Dendritic cell treated with granulocyte-macrophage colony-stimulating factor and Interleukin-4, amounts not matched to agents 40 ng/mL and 50 ng/mL, for 4 days (primary cell): ENCODE measurements around the gene PPP2R5B.

Source experiments
- H3K27ac Mint-ChIP-seq: one replicate; pipeline ENCODE4 v1.8.0; 2022; ENCODE audit warnings: mild to moderate bottlenecking, mixed read lengths
- H3K27me3 Mint-ChIP-seq: one replicate; pipeline ENCODE4 v1.8.0; 2022; ENCODE audit warnings: mild to moderate bottlenecking, mixed read lengths
- H3K36me3 Mint-ChIP-seq: one replicate; pipeline ENCODE4 v1.8.0; 2022; ENCODE audit warnings: low read depth, mixed read lengths
- H3K4me1 Mint-ChIP-seq: one replicate; pipeline ENCODE4 v1.8.0; 2022; ENCODE audit warnings: low read depth, mixed read lengths
- H3K4me3 Mint-ChIP-seq: one replicate; pipeline ENCODE4 v1.8.0; 2022; ENCODE audit warnings: mild to moderate bottlenecking, moderate library complexity, mixed read lengths
- H3K9me3 Mint-ChIP-seq: one replicate; pipeline ENCODE4 v1.8.0; 2022; ENCODE audit warnings: mixed read lengths
- intact Hi-C: fragments of 100-400 bp; cut with micrococcal nuclease; formaldehyde crosslinking; loops from one replicate; pipeline ENCODE4 v1.15.0; 2022

Gene PPP2R5B

DNA sequence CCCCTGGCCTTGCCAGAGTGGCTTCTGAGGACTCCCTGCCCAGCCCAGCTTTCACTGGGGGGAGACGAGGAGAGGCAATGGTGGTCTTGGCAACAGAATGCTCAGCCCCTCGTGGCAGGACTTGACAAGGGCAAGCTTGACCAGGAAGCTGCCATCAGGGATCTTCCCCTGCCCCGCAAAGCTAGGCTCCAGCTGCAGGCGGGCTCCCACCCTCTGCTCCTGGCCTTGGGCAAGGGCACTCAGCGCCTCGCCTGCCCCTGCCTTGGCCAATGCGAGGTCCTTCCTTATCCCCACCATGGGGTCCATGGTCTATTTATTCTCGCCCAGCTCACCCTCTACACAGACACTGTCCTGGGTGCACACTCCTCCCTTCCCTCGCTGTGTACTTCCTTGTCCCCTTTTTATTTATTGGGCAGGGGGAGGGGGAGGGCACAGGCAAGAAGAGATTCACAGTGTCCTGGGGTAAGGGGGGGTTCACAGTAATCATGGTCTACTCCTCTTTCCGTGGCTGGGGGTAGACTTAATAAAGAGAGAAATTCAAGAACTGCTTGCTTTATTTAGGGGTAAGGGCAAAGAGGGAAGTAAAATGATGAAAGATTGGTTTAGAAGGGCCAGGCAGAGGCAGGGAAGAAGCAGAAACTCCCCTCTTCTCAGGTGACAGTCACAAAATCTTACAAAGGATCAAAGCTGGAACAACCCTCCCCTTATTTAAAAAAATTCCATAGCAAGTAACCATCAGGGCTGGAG lies 9.6 kb downstream of the PPP2R5B start:
- Mint-ChIP-seq H3K9me3 (no peaks in the 10 kb centered on the region), H3K4me1 (no peaks in the 10 kb centered on the region), H3K27me3 (peaks cover 5% of the 10 kb centered on the region), H3K4me3 (no peak overlapping the region), H3K27ac (no peak overlapping the region), H3K36me3 (peaks cover 61% of the 10 kb centered on the region)
- intact Hi-C loops, result no loop called here

DNA sequence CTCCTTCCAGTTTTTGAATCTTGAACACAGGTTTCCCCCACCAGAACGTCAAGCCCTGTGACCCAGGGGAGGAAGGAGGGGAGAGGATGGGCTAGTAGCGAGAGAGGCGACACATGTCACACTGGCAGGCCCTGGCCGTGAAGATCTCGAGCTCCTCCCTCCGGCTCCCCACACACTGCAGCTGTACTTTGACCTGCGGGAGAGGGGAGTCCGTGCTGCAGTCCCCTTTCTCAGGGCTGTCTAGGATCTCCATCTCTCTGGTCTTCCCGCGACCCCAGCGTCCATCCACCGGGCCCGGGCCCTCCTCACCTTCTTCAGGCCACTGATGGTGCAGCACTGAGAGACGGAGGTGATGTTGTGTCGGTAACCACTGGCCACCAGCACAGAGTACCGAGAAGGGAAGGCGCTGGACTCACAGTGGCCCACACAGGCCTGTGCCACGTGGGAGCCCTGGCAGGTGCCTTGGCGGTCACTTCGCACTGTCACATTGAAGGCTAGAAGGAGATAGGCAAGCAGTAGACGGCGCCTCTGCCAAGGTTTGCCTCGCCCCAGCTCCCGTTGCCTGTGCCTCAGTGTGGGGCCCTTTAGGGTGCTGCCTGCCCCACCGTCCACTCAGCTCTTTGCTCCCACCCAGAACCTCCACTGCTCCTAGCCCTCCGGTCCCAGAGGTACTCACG lies 10.3 kb downstream of the PPP2R5B start:
- Mint-ChIP-seq H3K27ac (no peak overlapping the region), H3K36me3 (peaks cover 54% of the 10 kb centered on the region)

DNA sequence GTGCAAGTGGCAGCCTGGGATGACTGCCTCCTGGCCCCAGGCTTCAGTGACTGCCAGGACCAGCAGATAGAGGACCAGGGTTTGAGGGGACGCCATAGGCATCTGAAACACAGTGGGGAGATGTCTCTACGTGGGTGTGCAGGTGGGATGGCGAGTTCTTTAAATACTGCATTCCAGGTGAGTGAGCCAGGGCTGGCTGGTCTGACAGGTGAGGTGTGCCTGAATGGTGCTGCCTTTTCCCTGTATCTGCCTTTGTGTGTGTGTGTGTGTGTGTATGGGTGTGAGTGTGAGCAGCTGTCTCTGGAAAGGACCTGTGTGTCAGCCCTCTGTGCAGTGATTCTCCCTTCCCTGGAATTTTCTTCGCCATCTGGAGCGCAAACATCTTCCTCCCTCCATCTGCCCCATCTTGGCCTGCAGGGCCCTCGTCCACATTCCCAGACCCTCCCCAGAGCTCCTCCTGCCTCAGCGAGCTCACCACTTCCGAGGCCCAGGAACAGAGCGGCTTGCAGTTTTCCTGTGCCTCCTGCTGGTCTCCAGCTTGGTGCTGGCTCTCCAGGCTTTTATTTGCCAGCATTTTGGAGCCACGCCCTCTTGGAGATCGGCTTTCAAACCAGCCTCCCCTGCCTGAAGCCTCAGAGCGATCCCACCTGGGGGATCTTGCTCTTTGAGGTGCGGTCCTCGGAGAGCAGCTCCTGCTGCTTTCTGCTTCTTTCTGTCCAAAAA lies 11.0 kb downstream of the PPP2R5B start, which contains the start of gene GPHA2:
Gene GPHA2, minus strand, starts transcription at position 535 of the 723 bp plus-strand sequence. Its CDS starts 433 bp downstream, at position 102.
- Mint-ChIP-seq H3K27me3 (peaks cover 5% of the 10 kb centered on the region), H3K4me3 (no peak within 1 kb of the TSS), H3K36me3 (peaks cover 47% of the 10 kb centered on the region), H3K9me3 (no peaks in the 10 kb centered on the region), H3K4me1 (no peaks in the 10 kb centered on the region), H3K27ac (no peak within 1 kb of the TSS)
- intact Hi-C loops, result no loop called here

More for the DNA sequence above, 10.3 kb downstream of the PPP2R5B start:
- Mint-ChIP-seq H3K4me1 (no peaks in the 10 kb centered on the region), H3K27me3 (peaks cover 5% of the 10 kb centered on the region), H3K4me3 (no peak overlapping the region), H3K9me3 (no peaks in the 10 kb centered on the region)
- intact Hi-C loops, result no loop called here

DNA sequence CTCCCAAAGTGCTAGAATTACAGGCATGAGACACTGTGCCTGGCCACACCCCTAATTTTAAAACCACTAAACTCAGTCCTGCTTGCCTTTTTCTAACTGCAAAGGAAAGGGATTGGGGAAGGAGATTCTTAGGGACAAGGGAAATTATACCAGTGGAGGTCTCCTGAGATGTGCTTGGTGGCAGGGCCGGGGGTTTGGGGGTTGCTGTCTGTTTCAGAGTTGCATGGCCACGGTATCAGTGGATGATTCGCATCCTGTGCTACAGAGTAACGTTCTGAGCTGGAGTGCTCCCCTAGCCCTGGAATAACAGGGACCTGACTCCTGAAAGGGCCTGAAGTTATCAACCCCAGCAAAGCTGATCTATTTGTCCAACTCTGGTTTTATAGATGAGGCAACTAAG lies 12.1 kb downstream of the PPP2R5B start:
- Mint-ChIP-seq H3K27me3 (peaks cover 11% of the 10 kb centered on the region), H3K4me3 (no peak overlapping the region), H3K9me3 (no peaks in the 10 kb centered on the region), H3K4me1 (no peaks in the 10 kb centered on the region), H3K36me3 (peaks cover 36% of the 10 kb centered on the region), H3K27ac (no peak overlapping the region)
- intact Hi-C loops, result no loop called here

DNA sequence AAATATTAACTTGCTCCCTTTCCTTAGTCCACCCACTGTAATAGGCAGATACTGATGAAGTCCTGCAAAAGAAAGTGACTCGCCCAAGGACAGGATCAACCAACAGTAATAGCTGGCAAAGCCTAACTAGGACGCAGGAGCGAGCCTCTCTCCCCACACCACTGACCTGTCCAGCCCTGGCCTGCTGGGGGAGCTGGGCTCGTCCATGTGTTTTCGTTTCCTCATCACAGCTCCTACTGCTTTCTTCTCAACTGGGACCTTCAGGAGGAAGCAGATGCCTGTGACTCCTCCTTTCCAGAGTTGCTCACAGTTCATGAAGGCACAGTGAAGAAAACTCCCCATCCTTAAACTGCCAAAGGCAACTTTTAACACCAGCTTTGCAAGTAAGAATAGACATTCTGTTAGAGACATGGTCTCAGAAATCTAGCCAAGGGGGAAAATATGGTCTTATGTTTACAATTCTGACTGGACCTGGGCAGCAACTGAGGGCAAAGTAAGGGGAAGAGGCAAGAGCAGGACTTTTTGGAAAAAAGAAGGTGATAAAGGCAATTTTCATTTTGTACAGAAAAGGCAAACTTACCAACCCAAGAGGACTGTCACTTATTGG lies 22.8 kb downstream of the PPP2R5B start:
- Mint-ChIP-seq H3K4me3 (no peak overlapping the region), H3K36me3 (no peaks in the 10 kb centered on the region), H3K27me3 (peaks cover 18% of the 10 kb centered on the region), H3K4me1 (peaks cover 5% of the 10 kb centered on the region), H3K9me3 (no peaks in the 10 kb centered on the region), H3K27ac (no peak overlapping the region)
- intact Hi-C loops, result no loop called here

DNA sequence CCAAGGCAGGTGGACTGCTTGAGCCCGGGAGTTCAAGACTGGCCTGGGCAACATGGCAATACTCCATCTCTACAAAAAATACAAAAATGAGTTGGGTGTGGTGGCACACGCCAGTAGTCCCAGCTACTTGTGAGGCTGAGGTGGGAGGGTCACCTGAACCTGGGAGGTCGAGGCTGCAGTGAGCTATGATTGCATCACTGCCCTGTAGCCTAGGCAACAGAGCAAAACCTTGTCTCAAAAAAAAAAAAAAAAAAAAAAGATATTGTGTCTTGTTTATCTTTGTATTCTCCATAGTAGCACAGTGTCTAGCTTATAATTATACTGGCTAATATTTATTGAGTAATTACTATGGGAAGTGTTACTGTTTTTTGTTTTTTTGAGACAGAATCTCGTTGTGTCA lies 27.0 kb downstream of the PPP2R5B start:
- H3K27ac Mint-ChIP-seq, result no peak overlapping the region
- no peak overlapping the region for H3K4me3 Mint-ChIP-seq
- H3K27me3 Mint-ChIP-seq, result peaks cover 17% of the 10 kb centered on the region
- no peaks in the 10 kb centered on the region for H3K36me3 Mint-ChIP-seq
- H3K4me1 Mint-ChIP-seq, result peaks cover 5% of the 10 kb centered on the region
- H3K9me3 Mint-ChIP-seq, result no peaks in the 10 kb centered on the region
- intact Hi-C loops, result no loop called here

DNA sequence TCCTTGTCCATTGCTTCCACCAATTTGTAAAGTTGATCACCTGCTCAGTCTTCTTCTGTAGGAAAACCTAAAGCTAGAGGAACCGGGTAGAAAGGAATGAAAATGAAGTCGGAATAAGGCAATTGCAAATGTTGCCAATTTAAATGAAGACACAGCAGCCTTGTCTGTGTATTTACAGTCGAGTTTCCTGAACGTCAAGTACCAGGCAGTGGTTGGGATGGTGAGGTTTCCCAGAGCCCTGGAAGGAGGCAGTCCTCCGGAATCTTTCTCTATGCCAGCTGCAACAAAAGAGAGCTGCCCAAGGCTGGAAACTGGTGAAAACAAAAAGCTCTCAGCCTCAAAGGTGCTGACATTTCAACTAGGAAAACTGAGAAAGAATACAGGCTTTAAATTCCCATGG lies 29.7 kb downstream of the PPP2R5B start:
- intact Hi-C loops, result no loop called here
- Mint-ChIP-seq H3K4me1 (no peaks in the 10 kb centered on the region), H3K9me3 (no peaks in the 10 kb centered on the region), H3K4me3 (no peak overlapping the region), H3K27me3 (peaks cover 23% of the 10 kb centered on the region), H3K36me3 (no peaks in the 10 kb centered on the region), H3K27ac (no peak overlapping the region)

DNA sequence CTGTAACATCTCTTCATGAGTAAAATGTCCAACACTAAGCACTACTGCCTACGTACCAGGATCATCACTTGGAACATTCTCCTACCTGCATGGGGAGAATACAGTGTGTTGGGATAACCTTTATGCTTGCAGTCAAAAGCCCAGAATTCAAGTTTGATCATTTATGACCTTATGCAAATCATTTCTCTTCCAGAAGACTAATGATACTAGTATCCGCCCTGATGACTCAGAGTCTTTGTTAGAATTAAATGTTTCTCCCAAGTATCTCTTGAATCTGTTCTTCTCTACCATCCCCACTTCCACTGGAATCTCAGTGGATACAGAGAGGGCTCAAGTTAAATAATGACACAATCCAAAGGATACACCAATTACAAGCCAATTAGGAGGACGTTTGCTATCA lies 35.0 kb downstream of the PPP2R5B start:
- H3K4me3 Mint-ChIP-seq, result no peak overlapping the region
- intact Hi-C loops, result no loop called here
- peaks cover 10% of the 10 kb centered on the region for H3K27me3 Mint-ChIP-seq
- no peaks in the 10 kb centered on the region for H3K9me3 Mint-ChIP-seq
- no peaks in the 10 kb centered on the region for H3K36me3 Mint-ChIP-seq
- H3K27ac Mint-ChIP-seq, result no peak overlapping the region
- no peaks in the 10 kb centered on the region for H3K4me1 Mint-ChIP-seq

DNA sequence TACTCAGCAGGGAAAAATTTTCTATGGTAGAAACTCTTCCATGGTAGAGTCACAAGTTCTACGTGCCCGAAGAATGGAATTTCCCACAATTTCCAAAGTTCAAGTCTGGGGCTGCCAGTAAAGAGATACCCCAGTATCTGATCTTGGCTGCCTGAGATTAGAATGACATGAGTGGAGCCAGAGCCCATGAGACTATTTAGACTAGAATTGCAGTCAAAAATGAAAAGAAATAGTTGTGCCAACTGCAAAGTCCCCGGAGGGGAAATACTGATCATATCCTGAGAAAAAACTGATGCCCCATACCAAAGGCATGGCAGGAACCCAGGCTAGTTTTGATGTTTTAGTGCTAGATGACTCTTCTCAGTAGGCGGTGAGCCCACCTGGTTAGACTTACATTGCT lies 36.2 kb downstream of the PPP2R5B start:
- no peaks in the 10 kb centered on the region for H3K9me3 Mint-ChIP-seq
- no peaks in the 10 kb centered on the region for H3K4me1 Mint-ChIP-seq
- no peak overlapping the region for H3K4me3 Mint-ChIP-seq
- H3K36me3 Mint-ChIP-seq, result no peaks in the 10 kb centered on the region
- no peak overlapping the region for H3K27ac Mint-ChIP-seq
- peaks cover 10% of the 10 kb centered on the region for H3K27me3 Mint-ChIP-seq
- intact Hi-C loops, result no loop called here

DNA sequence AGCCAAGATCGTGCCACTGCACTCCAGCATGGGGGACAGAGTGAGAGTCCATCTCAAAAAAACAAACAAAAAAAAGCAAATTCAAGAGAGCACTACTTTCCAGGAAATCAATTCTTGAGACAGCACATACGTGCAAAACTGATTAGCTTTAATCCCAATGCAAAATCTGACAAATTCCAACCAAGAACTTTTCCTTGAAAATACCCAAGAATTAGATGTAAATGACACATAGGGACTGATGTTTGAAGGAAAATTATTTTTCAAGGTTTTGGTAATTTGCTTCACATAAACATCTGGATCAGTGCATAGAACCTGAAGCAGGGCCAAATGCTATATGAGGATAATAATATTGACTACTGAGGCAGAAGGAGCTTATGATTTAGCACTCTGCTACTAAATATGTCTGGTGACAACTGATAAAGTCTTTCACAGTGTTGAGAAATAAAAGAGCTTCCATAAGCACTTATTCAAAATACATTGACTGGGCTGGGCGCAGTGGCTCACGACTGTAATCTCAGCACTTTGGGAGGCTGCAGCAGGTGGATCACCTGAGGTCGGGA lies 38.7 kb downstream of the PPP2R5B start:
- intact Hi-C loops, result no loop called here
- no peaks in the 10 kb centered on the region for H3K36me3 Mint-ChIP-seq

DNA sequence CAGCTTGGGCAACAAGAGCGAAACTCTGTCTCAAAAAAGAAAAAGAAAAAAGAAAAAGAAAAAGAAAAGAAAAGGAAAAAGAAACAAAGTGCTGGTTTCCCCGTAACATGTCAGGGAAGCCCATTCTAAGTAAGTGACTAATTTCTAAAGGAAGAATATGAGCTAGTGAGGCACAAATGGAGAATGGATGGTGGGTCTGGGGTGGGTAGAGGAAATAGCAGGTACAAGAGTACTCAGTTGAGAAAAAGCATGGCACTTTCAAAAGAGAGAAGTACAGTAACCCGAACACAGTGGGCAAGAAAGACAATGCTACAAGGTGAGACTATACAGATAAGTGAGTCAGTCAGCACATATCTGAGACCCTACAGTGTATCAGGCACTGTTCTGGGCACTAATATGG lies 42.9 kb downstream of the PPP2R5B start:
- Mint-ChIP-seq H3K27me3 (peaks cover 31% of the 10 kb centered on the region), H3K36me3 (no peaks in the 10 kb centered on the region), H3K9me3 (no peaks in the 10 kb centered on the region), H3K4me3 (no peak overlapping the region), H3K4me1 (no peaks in the 10 kb centered on the region), H3K27ac (no peak overlapping the region)
- intact Hi-C loops, result no loop called here

More for the DNA sequence above, 38.7 kb downstream of the PPP2R5B start:
- no peaks in the 10 kb centered on the region for H3K4me1 Mint-ChIP-seq
- H3K27ac Mint-ChIP-seq, result no peak overlapping the region
- no peaks in the 10 kb centered on the region for H3K9me3 Mint-ChIP-seq
- peaks cover 6% of the 10 kb centered on the region for H3K27me3 Mint-ChIP-seq
- no peak overlapping the region for H3K4me3 Mint-ChIP-seq

DNA sequence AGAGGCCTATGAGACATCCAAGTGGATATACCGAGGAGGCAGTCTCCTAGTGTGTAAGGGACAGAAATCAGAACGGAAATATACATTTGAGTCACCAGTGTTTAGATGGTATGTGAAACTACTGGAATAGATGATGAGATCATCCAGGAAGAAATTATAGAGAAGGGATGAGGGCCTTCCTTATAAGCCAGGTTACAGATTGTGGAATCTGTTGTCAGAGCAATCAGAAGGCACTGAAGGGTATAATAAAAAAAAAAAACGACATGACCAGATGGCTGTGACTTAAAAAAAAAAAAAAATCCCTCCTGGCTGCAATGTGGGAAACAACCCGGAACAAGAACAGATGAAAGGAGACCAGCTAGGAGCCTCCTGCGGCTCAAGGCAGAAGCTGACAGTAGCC lies 44.7 kb downstream of the PPP2R5B start:
- H3K4me3 Mint-ChIP-seq, result no peak overlapping the region
- no peaks in the 10 kb centered on the region for H3K36me3 Mint-ChIP-seq
- H3K27ac Mint-ChIP-seq, result no peak overlapping the region
- no peaks in the 10 kb centered on the region for H3K4me1 Mint-ChIP-seq
- intact Hi-C loops, result no loop called here
- peaks cover 43% of the 10 kb centered on the region for H3K27me3 Mint-ChIP-seq
- H3K9me3 Mint-ChIP-seq, result no peaks in the 10 kb centered on the region

DNA sequence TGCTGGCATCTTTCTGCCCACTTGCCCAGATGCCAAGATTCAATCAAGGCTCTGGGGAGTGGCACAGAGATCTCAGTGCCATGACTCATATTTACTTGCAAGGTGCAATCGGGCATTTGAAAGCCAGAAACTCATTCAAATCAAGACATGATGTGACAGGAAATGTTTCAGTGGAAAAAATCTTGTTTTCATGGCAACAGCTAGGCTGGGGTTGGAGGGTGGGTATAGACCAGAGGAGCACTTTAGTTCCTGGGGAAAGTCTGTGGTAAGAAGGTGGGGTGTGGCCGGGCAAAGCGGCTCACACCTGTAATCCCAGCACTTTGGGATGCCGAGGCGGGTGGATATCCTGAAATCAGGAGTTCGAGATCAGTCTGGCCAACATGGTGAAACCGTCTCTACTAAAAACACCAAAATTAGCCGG lies 46.3 kb downstream of the PPP2R5B start:
- intact Hi-C loops, result no loop called here
- H3K4me3 Mint-ChIP-seq, result no peak overlapping the region
- no peaks in the 10 kb centered on the region for H3K9me3 Mint-ChIP-seq
- H3K36me3 Mint-ChIP-seq, result no peaks in the 10 kb centered on the region
- H3K4me1 Mint-ChIP-seq, result no peaks in the 10 kb centered on the region
- H3K27ac Mint-ChIP-seq, result no peak overlapping the region
- peaks cover 47% of the 10 kb centered on the region for H3K27me3 Mint-ChIP-seq
